Hepatocyte (in vitro differentiated cells): ENCODE results near the gene ITGBL1. TPM values are rescaled to one million over a fixed set of nuclear protein-coding genes. Genes with fewer than 3 reads are reported as not detected.

Experiments
- DNase-seq: peaks from one replicate; pipeline ENCODE4 v3.0.0-alpha.2; 2016; ENCODE audit warnings: low spot score
- H2AFZ ChIP-seq: fragments of 200-600 bp; sonication (generic); 2 replicates; pipeline ENCODE4 v1.6.0; 2016; ENCODE audit warnings: antibody characterized with exemption, mild to moderate bottlenecking
- H3K27ac ChIP-seq: fragments of 200-600 bp; sonication (generic); 2 replicates; pipeline ENCODE4 v1.5.1; 2016; ENCODE audit warnings: mild to moderate bottlenecking
- H3K27me3 ChIP-seq: fragments of 200-600 bp; sonication (generic); 2 replicates; pipeline ENCODE4 v1.6.1; 2016
- H3K36me3 ChIP-seq: fragments of 200-600 bp; sonication (generic); replicated peaks from 2 replicates; pipeline ENCODE4 v1.5.1; 2016; ENCODE audit warnings: low read depth; ENCODE audit not compliant: insufficient read depth
- H3K4me1 ChIP-seq: fragments of 200-600 bp; sonication (generic); 2 replicates; pipeline ENCODE4 v1.5.1; 2016; ENCODE audit warnings: mild to moderate bottlenecking, moderate library complexity; ENCODE audit not compliant: insufficient read depth
- H3K4me2 ChIP-seq: fragments of 200-600 bp; sonication (generic); 2 replicates; pipeline ENCODE4 v1.6.0; 2016
- H3K4me3 ChIP-seq: fragments of 200-600 bp; sonication (generic); 2 replicates; pipeline ENCODE4 v1.5.1; 2016; ENCODE audit warnings: mild to moderate bottlenecking
- H3K79me2 ChIP-seq: fragments of 200-600 bp; sonication (generic); 2 replicates; pipeline ENCODE4 v1.6.0; 2017; ENCODE audit warnings: mild to moderate bottlenecking
- H3K9me2 ChIP-seq: fragments of 200-600 bp; sonication (generic); replicated peaks from 2 replicates; pipeline ENCODE4 v1.6.0; 2017; ENCODE audit warnings: mild to moderate bottlenecking; ENCODE audit not compliant: insufficient read depth
- H3K9me3 ChIP-seq: fragments of 200-600 bp; sonication (generic); 2 replicates; pipeline ENCODE4 v1.5.1; 2016; ENCODE audit warnings: low read depth, mild to moderate bottlenecking
- H4K20me1 ChIP-seq: fragments of 200-600 bp; sonication (generic); 2 replicates; pipeline ENCODE4 v1.6.0; 2016; ENCODE audit warnings: mild to moderate bottlenecking; ENCODE audit not compliant: insufficient read depth, poor library complexity, severe bottlenecking
- EZH2 ChIP-seq: fragments of 200-600 bp; sonication (generic); IDR thresholded peaks from 2 replicates; pipeline ENCODE4 v1.6.1; 2016; ENCODE audit warnings: antibody characterized with exemption, mild to moderate bottlenecking, borderline replicate concordance
- EZH2phosphoT487 ChIP-seq: fragments of 200-600 bp; sonication (generic); IDR thresholded peaks from one replicate; pipeline ENCODE4 v1.6.1; 2018; ENCODE audit warnings: antibody characterized with exemption, mild to moderate bottlenecking, low read depth, moderate library complexity; ENCODE audit not compliant: unreplicated experiment, severe bottlenecking
- WGBS: methylation state at CpG from one replicate; pipeline ENCODE4 v1.1.6; 2016; ENCODE audit warnings: low lambda C conversion rate; ENCODE audit errors: missing lambda C conversion rate; 5-methylcytosine and 5-hydroxymethylcytosine counted together
- polyA plus RNA-seq: library from polyadenylated mRNA; unstranded; fragments of >200 nt; fragmentation: Nextera tagmentation; extraction: Ambion mirVana; gene quantifications from 2 replicates; pipeline ENCODE4 v1.2.1, GENCODE V29; 2016
- total RNA-seq: library from RNA; depleted of rRNA; stranded (reverse); fragments of >200 nt; gene quantifications from 2 replicates; pipeline ENCODE4 v1.2.3, GENCODE V29; 2014
- TF ChIP-seq, protein P1 (sequence below): fragments of 200-600 bp; sonication (generic); IDR thresholded peaks from 2 replicates; pipeline ENCODE4 v1.5.1; 2016; ENCODE audit warnings: antibody characterized with exemption, mild to moderate bottlenecking; ENCODE audit not compliant: poor library complexity

The ITGBL1 gene, protein sequence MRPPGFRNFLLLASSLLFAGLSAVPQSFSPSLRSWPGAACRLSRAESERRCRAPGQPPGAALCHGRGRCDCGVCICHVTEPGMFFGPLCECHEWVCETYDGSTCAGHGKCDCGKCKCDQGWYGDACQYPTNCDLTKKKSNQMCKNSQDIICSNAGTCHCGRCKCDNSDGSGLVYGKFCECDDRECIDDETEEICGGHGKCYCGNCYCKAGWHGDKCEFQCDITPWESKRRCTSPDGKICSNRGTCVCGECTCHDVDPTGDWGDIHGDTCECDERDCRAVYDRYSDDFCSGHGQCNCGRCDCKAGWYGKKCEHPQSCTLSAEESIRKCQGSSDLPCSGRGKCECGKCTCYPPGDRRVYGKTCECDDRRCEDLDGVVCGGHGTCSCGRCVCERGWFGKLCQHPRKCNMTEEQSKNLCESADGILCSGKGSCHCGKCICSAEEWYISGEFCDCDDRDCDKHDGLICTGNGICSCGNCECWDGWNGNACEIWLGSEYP
- total RNA-seq (0.33 TPM in 1 of 2 replicates, not detected in the other), polyA plus RNA-seq (not detected in 2 replicates)

GRCh38 chr13:101452519-101453485 is at the start of gene ITGBL1:
TSS of gene ITGBL1 (plus strand) at chr13:101452675. CDS start at chr13:101452834, 159 bp downstream.
- Histone ChIP-seq H3K27me3 (no peaks in the 10 kb centered on the region), H3K9me2 (no peaks in the 10 kb centered on the region), H3K27ac (no peak within 1 kb of the TSS), H3K36me3 (no peaks in the 10 kb centered on the region), H3K9me3 (no peaks in the 10 kb centered on the region), H4K20me1 (no peaks in the 10 kb centered on the region), H2AFZ (no peak within 1 kb of the TSS), H3K4me2 (no peak within 1 kb of the TSS), H3K4me3 (no peak within 1 kb of the TSS), H3K4me1 (peaks cover 3% of the 10 kb centered on the region), H3K79me2 (no peaks in the 10 kb centered on the region)
- 89% methylated on average over 18 of the region's 18 CpGs for WGBS
- TF ChIP-seq EZH2phosphoT487, result no peak
- no peak for TF ChIP-seq EZH2
- TF ChIP-seq, protein P1, sequence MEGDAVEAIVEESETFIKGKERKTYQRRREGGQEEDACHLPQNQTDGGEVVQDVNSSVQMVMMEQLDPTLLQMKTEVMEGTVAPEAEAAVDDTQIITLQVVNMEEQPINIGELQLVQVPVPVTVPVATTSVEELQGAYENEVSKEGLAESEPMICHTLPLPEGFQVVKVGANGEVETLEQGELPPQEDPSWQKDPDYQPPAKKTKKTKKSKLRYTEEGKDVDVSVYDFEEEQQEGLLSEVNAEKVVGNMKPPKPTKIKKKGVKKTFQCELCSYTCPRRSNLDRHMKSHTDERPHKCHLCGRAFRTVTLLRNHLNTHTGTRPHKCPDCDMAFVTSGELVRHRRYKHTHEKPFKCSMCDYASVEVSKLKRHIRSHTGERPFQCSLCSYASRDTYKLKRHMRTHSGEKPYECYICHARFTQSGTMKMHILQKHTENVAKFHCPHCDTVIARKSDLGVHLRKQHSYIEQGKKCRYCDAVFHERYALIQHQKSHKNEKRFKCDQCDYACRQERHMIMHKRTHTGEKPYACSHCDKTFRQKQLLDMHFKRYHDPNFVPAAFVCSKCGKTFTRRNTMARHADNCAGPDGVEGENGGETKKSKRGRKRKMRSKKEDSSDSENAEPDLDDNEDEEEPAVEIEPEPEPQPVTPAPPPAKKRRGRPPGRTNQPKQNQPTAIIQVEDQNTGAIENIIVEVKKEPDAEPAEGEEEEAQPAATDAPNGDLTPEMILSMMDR, result no peak
- DNase-seq, result no peak

GRCh38 chr13:101406791-101407190 is 45.7 kb upstream of the ITGBL1 start:
- Histone ChIP-seq H3K79me2 (no peaks in the 10 kb centered on the region), H3K4me3 (no peak overlapping the region), H2AFZ (no peak overlapping the region), H3K27me3 (no peaks in the 10 kb centered on the region), H3K4me1 (no peaks in the 10 kb centered on the region), H3K36me3 (no peaks in the 10 kb centered on the region), H3K9me2 (no peaks in the 10 kb centered on the region), H4K20me1 (no peaks in the 10 kb centered on the region), H3K4me2 (no peak overlapping the region), H3K9me3 (no peaks in the 10 kb centered on the region), H3K27ac (no peak overlapping the region)
- TF ChIP-seq EZH2phosphoT487, result no peak
- TF ChIP-seq, protein P1, result no peak
- no peak for TF ChIP-seq EZH2
- 69% methylated on average over 1 of the region's 1 CpG for WGBS
- DNase-seq, result no peak

DNA sequence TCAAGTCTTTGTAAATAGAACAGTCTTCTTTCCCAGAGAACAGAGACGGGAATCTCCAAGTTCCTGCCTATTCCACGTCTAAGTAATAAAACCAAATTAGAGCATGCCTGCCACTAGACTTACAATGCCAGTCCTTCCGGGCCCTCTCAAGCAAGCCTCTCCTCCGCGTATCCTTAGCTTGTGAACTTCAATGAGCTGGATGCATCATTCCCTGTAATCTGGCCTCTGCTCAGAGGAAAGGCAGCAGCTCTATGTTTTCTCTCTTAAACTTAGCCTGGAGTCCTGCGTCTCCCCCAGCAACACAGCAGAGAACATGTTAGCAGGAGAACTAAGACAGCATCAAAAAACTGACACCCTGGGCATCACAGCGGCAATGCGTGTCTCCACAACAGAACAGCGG is 44.3 kb upstream of the ITGBL1 start:
- no peak for DNase-seq
- Histone ChIP-seq H3K4me3 (no peak overlapping the region), H3K9me2 (no peaks in the 10 kb centered on the region), H2AFZ (no peak overlapping the region), H3K27me3 (peaks cover 10% of the 10 kb centered on the region), H4K20me1 (no peaks in the 10 kb centered on the region), H3K4me2 (no peak overlapping the region), H3K4me1 (no peaks in the 10 kb centered on the region), H3K27ac (no peak overlapping the region), H3K79me2 (no peaks in the 10 kb centered on the region), H3K36me3 (no peaks in the 10 kb centered on the region), H3K9me3 (no peaks in the 10 kb centered on the region)
- TF ChIP-seq EZH2phosphoT487 (no peak), EZH2 (no peak)
- TF ChIP-seq, protein P1, result no peak
- WGBS, result 83% methylated on average over 9 of the region's 9 CpGs
